OCI-LY7 (cell line): ENCODE data around the gene CLEC18B. TPM values are rescaled to one million over a fixed set of nuclear protein-coding genes. Genes with fewer than 3 reads are reported as not detected.
"Not testable (repeated sequence)": the region's sequence is repeated elsewhere in the genome, so short reads cannot be mapped to it uniquely, and the experiment has no call there.

Source experiments
- BruUV-seq: library from RNA; stranded (reverse); fragments of 400-500 nt; replicated peaks from 2 replicates; lab custom pipeline; 2021; lab: Mats Ljungman, UMichigan
- CTCF ChIA-PET: fragments of 300-600 bp; sonication (Branson Sonifier 250); formaldehyde crosslinking; loops from one replicate; lab custom pipeline; 2022; ENCODE audit warnings: antibody characterized with exemption; ENCODE audit not compliant: unreplicated experiment; lab: Charles Lee
- POLR2A ChIA-PET: fragments of 300-600 bp; sonication (Branson Sonifier 250); formaldehyde crosslinking; loops from one replicate; lab custom pipeline; 2022; ENCODE audit warnings: antibody characterized with exemption; lab: Charles Lee
- DNase-seq: peaks from one replicate; pipeline ENCODE4 v3.0.0-alpha.2; 2015; ENCODE audit warnings: low spot score
- H2AFZ ChIP-seq: fragments of 200-600 bp; sonication (generic), shearing (Covaris generic); 2 replicates; pipeline ENCODE4 v1.6.1; 2014; ENCODE audit warnings: mild to moderate bottlenecking, antibody characterized with exemption, low read length, moderate library complexity
- H3K27ac ChIP-seq: fragments of 200-600 bp; sonication (generic); 2 replicates; pipeline ENCODE4 v1.5.1; 2014; ENCODE audit warnings: mixed run types, low read depth, mild to moderate bottlenecking, moderate library complexity, low read length, inconsistent platforms; ENCODE audit not compliant: poor library complexity, severe bottlenecking
- H3K36me3 ChIP-seq: fragments of 200-600 bp; sonication (generic); 2 replicates; pipeline ENCODE4 v1.6.1; 2014; ENCODE audit warnings: mild to moderate bottlenecking, antibody characterized with exemption, low read length, moderate library complexity, mixed read lengths; ENCODE audit not compliant: insufficient read depth
- H3K4me1 ChIP-seq: fragments of 200-600 bp; sonication (generic); 2 replicates; pipeline ENCODE4 v1.5.1; 2014; ENCODE audit warnings: mild to moderate bottlenecking, low read length; ENCODE audit not compliant: insufficient read depth, poor library complexity, severe bottlenecking
- H3K4me2 ChIP-seq: fragments of 200-600 bp; sonication (generic); 2 replicates; pipeline ENCODE4 v1.6.1; 2014; ENCODE audit warnings: mild to moderate bottlenecking, low read length
- H3K4me3 ChIP-seq: fragments of 200-600 bp; sonication (generic); 2 replicates; pipeline ENCODE4 v1.5.1; 2014; ENCODE audit warnings: mild to moderate bottlenecking, low read depth, low read length; ENCODE audit not compliant: poor library complexity, severe bottlenecking
- H3K79me2 ChIP-seq: fragments of 200-600 bp; sonication (generic); 2 replicates; pipeline ENCODE4 v1.6.1; 2016; ENCODE audit warnings: low read depth, mild to moderate bottlenecking, low read length, moderate library complexity, mixed read lengths; ENCODE audit not compliant: insufficient read depth
- H3K9me2 ChIP-seq: fragments of 200-600 bp; sonication (generic); 2 replicates; pipeline ENCODE4 v1.6.1; 2016; ENCODE audit warnings: mild to moderate bottlenecking, low read length, mixed read lengths; ENCODE audit not compliant: insufficient read depth
- H3K9me3 ChIP-seq: fragments of 200-600 bp; sonication (generic); 2 replicates; pipeline ENCODE4 v1.6.1; 2014; ENCODE audit warnings: mild to moderate bottlenecking, mixed run types, low read length, mixed read lengths
- H4K20me1 ChIP-seq: fragments of 200-600 bp; sonication (generic); 2 replicates; pipeline ENCODE4 v1.6.1; 2014; ENCODE audit warnings: mild to moderate bottlenecking, antibody characterized with exemption, low read length, moderate library complexity, mixed read lengths; ENCODE audit not compliant: insufficient read depth
- CTCF ChIP-seq: fragments of 200-600 bp; sonication (generic); conservative IDR thresholded peaks from 2 replicates; pipeline ENCODE4 v1.5.1; 2014; ENCODE audit warnings: mild to moderate bottlenecking, antibody characterized with exemption, low read length, moderate library complexity, mixed read lengths
- EZH2phosphoT487 ChIP-seq: fragments of 200-600 bp; sonication (generic); IDR thresholded peaks from 2 replicates; pipeline ENCODE4 v1.6.1; 2018; ENCODE audit warnings: low read depth, borderline replicate concordance, mild to moderate bottlenecking, mixed run types, antibody characterized with exemption, low read length, moderate library complexity, mixed read lengths
- intact Hi-C: fragments of 100-400 bp; cut with micrococcal nuclease; formaldehyde crosslinking; loops from one replicate; pipeline ENCODE4 v1.10.0; 2022; ENCODE audit not compliant: unreplicated experiment
- total RNA-seq, 2 experiments: library from RNA; depleted of rRNA in 1 of 2; stranded (reverse); fragments of >200 nt in 1 of 2; shearing (Covaris generic) in 1 of 2; gene quantifications; 2 replicates each; pipeline ENCODE4 v1.2.3, GENCODE V29; 2014 to 2022

The CLEC18B gene
- total RNA-seq, 2 experiments from 2014 or later: 0.79 TPM; not detected in 1

GRCh38 chr16:74391454-74392050, 29.7 kb downstream of the CLEC18B start:
- POLR2A ChIA-PET, BruUV-seq, H3K9me3 ChIP-seq, H2AFZ ChIP-seq, H3K36me3 ChIP-seq, H3K4me2 ChIP-seq, H3K79me2 ChIP-seq, DNase-seq, CTCF ChIA-PET, H3K9me2 ChIP-seq, H3K4me3 ChIP-seq, H4K20me1 ChIP-seq, H3K4me1 ChIP-seq, H3K27ac ChIP-seq, intact Hi-C loops: not testable (repeated sequence)

GRCh38 chr16:74382339-74383034, 38.8 kb downstream of the CLEC18B start:
- BruUV-seq, H3K36me3 ChIP-seq, H3K27ac ChIP-seq, POLR2A ChIA-PET, H4K20me1 ChIP-seq, H3K4me2 ChIP-seq, H3K79me2 ChIP-seq, H3K4me1 ChIP-seq, intact Hi-C loops, CTCF ChIA-PET, H3K9me2 ChIP-seq, DNase-seq, H3K4me3 ChIP-seq, H3K9me3 ChIP-seq: not testable (repeated sequence)
- H2AFZ ChIP-seq: peak overlapping the region; percentile 50; the same call in 1 of the 2 replicates

- BruUV-seq, H3K4me3 ChIP-seq, H3K9me3 ChIP-seq, intact Hi-C loops, CTCF ChIA-PET, H2AFZ ChIP-seq, H3K36me3 ChIP-seq, H3K4me2 ChIP-seq, DNase-seq, H3K79me2 ChIP-seq, H3K9me2 ChIP-seq, H3K4me1 ChIP-seq, H4K20me1 ChIP-seq, H3K27ac ChIP-seq: not testable (repeated sequence)
- POLR2A ChIA-PET: interaction anchor here (0.6 to 0.7 kb wide), 2 partner anchors 309 to 698 kb away, joined by 3 read pairs; no protein-coding TSS in a partner anchor
These were observed 47.5 kb downstream of the CLEC18B start for GRCh38 chr16:74373847-74374184.

- no peaks in the 10 kb centered on the region for H3K4me1 ChIP-seq
- no peak overlapping the region for H3K4me2 ChIP-seq
- H3K27ac ChIP-seq: no peak overlapping the region
- POLR2A ChIA-PET: interaction anchor here (0.6 kb wide), 1 partner anchor 310 kb away, joined by 3 read pairs; no protein-coding TSS in a partner anchor
- CTCF ChIA-PET: no interaction called here
- no peak overlapping the region for H3K4me3 ChIP-seq
- H2AFZ ChIP-seq: no peak overlapping the region
- intact Hi-C loops: no loop called here
- DNase-seq: no peak
- H3K36me3 ChIP-seq: no peaks in the 10 kb centered on the region
- TF ChIP-seq CTCF: no peak
- TF ChIP-seq EZH2phosphoT487: no peak
- no peaks in the 10 kb centered on the region for H3K9me2 ChIP-seq
- H3K9me3 ChIP-seq: no peaks in the 10 kb centered on the region
- no peaks in the 10 kb centered on the region for H3K79me2 ChIP-seq
- no TSS peak for BruUV-seq
- no peaks in the 10 kb centered on the region for H4K20me1 ChIP-seq
These were observed 48.1 kb downstream of the CLEC18B start for GRCh38 chr16:74372953-74373846.
